T-helper 2 cell treated with Interferon-gamma antibody and Interleukin-4, amounts not matched to agents 5 μg/mL and 100 μg/mL, for 36 hours (primary cell): Measurements from ENCODE around the gene CCL3.
"Not testable (repeated sequence)": the region's sequence is repeated elsewhere in the genome, so short reads cannot be mapped to it uniquely, and the experiment has no call there.

Experiments used
- DNase-seq: peaks from one replicate; pipeline ENCODE4 v3.0.0; 2021; ENCODE audit warnings: low spot score
- H3K27ac Mint-ChIP-seq: one replicate; pipeline ENCODE4 v1.8.0; 2021; ENCODE audit warnings: mild to moderate bottlenecking, mixed read lengths
- H3K27me3 Mint-ChIP-seq: one replicate; pipeline ENCODE4 v1.8.0; 2021; ENCODE audit warnings: low read depth, mixed read lengths
- H3K36me3 Mint-ChIP-seq: one replicate; pipeline ENCODE4 v1.8.0; 2021; ENCODE audit warnings: low read depth, mixed read lengths
- H3K4me1 Mint-ChIP-seq: one replicate; pipeline ENCODE4 v1.8.0; 2021; ENCODE audit warnings: low read depth, mixed read lengths
- H3K4me3 Mint-ChIP-seq: one replicate; pipeline ENCODE4 v1.8.0; 2022; ENCODE audit warnings: mild to moderate bottlenecking, moderate library complexity, mixed read lengths
- H3K9me3 Mint-ChIP-seq: one replicate; pipeline ENCODE4 v1.8.0; 2021; ENCODE audit warnings: mixed read lengths

CCL3 gene

GRCh38 chr17:36106493-36106835, 16.5 kb upstream of the CCL3 start:
- no peaks in the 10 kb centered on the region for H3K9me3 Mint-ChIP-seq
- peaks cover 13% of the 10 kb centered on the region for H3K27me3 Mint-ChIP-seq
- H3K4me1 Mint-ChIP-seq = no peaks in the 10 kb centered on the region
- H3K27ac Mint-ChIP-seq = no peak overlapping the region
- no peaks in the 10 kb centered on the region for H3K36me3 Mint-ChIP-seq
- no peak for DNase-seq
- H3K4me3 Mint-ChIP-seq = no peak overlapping the region

GRCh38 chr17:36105781-36106492, 16.0 kb upstream of the CCL3 start:
- Mint-ChIP-seq H3K27ac (no peak overlapping the region), H3K4me3 (no peak overlapping the region), H3K4me1 (no peaks in the 10 kb centered on the region), H3K9me3 (no peaks in the 10 kb centered on the region), H3K36me3 (no peaks in the 10 kb centered on the region), H3K27me3 (peaks cover 13% of the 10 kb centered on the region)
- no peak for DNase-seq

- Mint-ChIP-seq H3K27me3 (peaks cover 13% of the 10 kb centered on the region), H3K4me1 (no peaks in the 10 kb centered on the region), H3K27ac (no peak overlapping the region), H3K4me3 (peak overlapping the region; percentile 42), H3K36me3 (no peaks in the 10 kb centered on the region), H3K9me3 (no peaks in the 10 kb centered on the region)
- DNase-seq = no peak
Observed at GRCh38 chr17:36104701-36105181, 14.8 kb upstream of the CCL3 start.

- H3K27ac Mint-ChIP-seq, DNase-seq, H3K36me3 Mint-ChIP-seq, H3K4me1 Mint-ChIP-seq, H3K9me3 Mint-ChIP-seq: not testable (repeated sequence)
- H3K4me3 Mint-ChIP-seq = peak overlapping the region; percentile 42
- peaks cover 13% of the 10 kb centered on the region for H3K27me3 Mint-ChIP-seq
Observed at GRCh38 chr17:36104246-36104645, 14.3 kb upstream of the CCL3 start.

- not testable (repeated sequence) for H3K36me3 Mint-ChIP-seq, H3K4me1 Mint-ChIP-seq, H3K27ac Mint-ChIP-seq, DNase-seq, H3K9me3 Mint-ChIP-seq
- H3K27me3 Mint-ChIP-seq = peaks cover 13% of the 10 kb centered on the region
- peak within 1 kb of the TSS; percentile 42 for H3K4me3 Mint-ChIP-seq
Observed at GRCh38 chr17:36103401-36103975, 13.5 kb upstream of the CCL3 start, which contains the start of gene CCL4. CCL4 (plus strand) TSS chr17:36103827; CDS start chr17:36103906, 79 bp downstream.

GRCh38 chr17:36099004-36099403, 9.1 kb upstream of the CCL3 start:
- H3K4me3 Mint-ChIP-seq, DNase-seq, H3K36me3 Mint-ChIP-seq, H3K9me3 Mint-ChIP-seq, H3K4me1 Mint-ChIP-seq, H3K27ac Mint-ChIP-seq, H3K27me3 Mint-ChIP-seq: not testable (repeated sequence)

GRCh38 chr17:36095992-36096391, 6.0 kb upstream of the CCL3 start:
- no peaks in the 10 kb centered on the region for H3K9me3 Mint-ChIP-seq
- no peak for DNase-seq
- H3K36me3 Mint-ChIP-seq = no peaks in the 10 kb centered on the region
- peaks cover 13% of the 10 kb centered on the region for H3K4me1 Mint-ChIP-seq
- H3K27ac Mint-ChIP-seq = no peak overlapping the region
- peaks cover 12% of the 10 kb centered on the region for H3K27me3 Mint-ChIP-seq
- no peak overlapping the region for H3K4me3 Mint-ChIP-seq

GRCh38 chr17:36094746-36095145, 4.8 kb upstream of the CCL3 start:
- Mint-ChIP-seq H3K9me3 (no peaks in the 10 kb centered on the region), H3K27ac (no peak overlapping the region), H3K4me3 (no peak overlapping the region), H3K36me3 (no peaks in the 10 kb centered on the region), H3K4me1 (peaks cover 20% of the 10 kb centered on the region), H3K27me3 (peaks cover 14% of the 10 kb centered on the region)
- DNase-seq = no peak

GRCh38 chr17:36094232-36094631, 4.3 kb upstream of the CCL3 start:
- Mint-ChIP-seq H3K9me3 (no peaks in the 10 kb centered on the region), H3K27me3 (peaks cover 14% of the 10 kb centered on the region), H3K4me1 (peaks cover 22% of the 10 kb centered on the region), H3K27ac (no peak overlapping the region), H3K4me3 (no peak overlapping the region), H3K36me3 (no peaks in the 10 kb centered on the region)
- DNase-seq = no peak

- peaks cover 25% of the 10 kb centered on the region for H3K4me1 Mint-ChIP-seq
- H3K4me3 Mint-ChIP-seq, H3K36me3 Mint-ChIP-seq, H3K9me3 Mint-ChIP-seq, H3K27ac Mint-ChIP-seq, DNase-seq: not testable (repeated sequence)
- peaks cover 17% of the 10 kb centered on the region for H3K27me3 Mint-ChIP-seq
Observed at GRCh38 chr17:36092715-36093114, 2.8 kb upstream of the CCL3 start.

GRCh38 chr17:36092230-36092629, 2.3 kb upstream of the CCL3 start:
- Mint-ChIP-seq H3K4me3 (no peak overlapping the region), H3K27ac (no peak overlapping the region), H3K4me1 (peaks cover 25% of the 10 kb centered on the region), H3K36me3 (no peaks in the 10 kb centered on the region), H3K27me3 (peaks cover 17% of the 10 kb centered on the region), H3K9me3 (no peaks in the 10 kb centered on the region)
- peak; percentile 61 for DNase-seq

GRCh38 chr17:36089339-36089865, 541 bp downstream of the CCL3 start:
- H3K4me3 Mint-ChIP-seq = no peak overlapping the region
- H3K27ac Mint-ChIP-seq = no peak overlapping the region
- no peaks in the 10 kb centered on the region for H3K36me3 Mint-ChIP-seq
- H3K4me1 Mint-ChIP-seq = peaks cover 29% of the 10 kb centered on the region
- no peaks in the 10 kb centered on the region for H3K9me3 Mint-ChIP-seq
- H3K27me3 Mint-ChIP-seq = peaks cover 21% of the 10 kb centered on the region
- no peak for DNase-seq

- no peaks in the 10 kb centered on the region for H3K9me3 Mint-ChIP-seq
- no peak overlapping the region for H3K27ac Mint-ChIP-seq
- no peaks in the 10 kb centered on the region for H3K36me3 Mint-ChIP-seq
- H3K4me1 Mint-ChIP-seq = peaks cover 29% of the 10 kb centered on the region
- no peak for DNase-seq
- no peak overlapping the region for H3K4me3 Mint-ChIP-seq
- peaks cover 19% of the 10 kb centered on the region for H3K27me3 Mint-ChIP-seq
Observed at GRCh38 chr17:36088670-36089338, 1.1 kb downstream of the CCL3 start.

GRCh38 chr17:36087897-36088572, 1.9 kb downstream of the CCL3 start:
- not testable (repeated sequence) for H3K36me3 Mint-ChIP-seq, H3K9me3 Mint-ChIP-seq, H3K4me3 Mint-ChIP-seq, H3K27ac Mint-ChIP-seq, DNase-seq
- Mint-ChIP-seq H3K4me1 (peaks cover 29% of the 10 kb centered on the region), H3K27me3 (peaks cover 15% of the 10 kb centered on the region)
